Measurements from ENCODE around the gene SCLY. TPM values are rescaled to one million over a fixed set of nuclear protein-coding genes. Genes with fewer than 3 reads are reported as not detected.

Gene SCLY
- total and polyA plus RNA-seq, 2 of the 13 experiments (the other 11 are each of a cell fraction or from before 2014, with no cell fraction given), result 27.9 to 38.6 TPM

- TF ChIP-seq AFF4 (CRISPR knock-in tag; IDR thresholded peaks at IDR 0.05), result no peak
- TF ChIP-seq ELF4 (CRISPR knock-in tag; IDR thresholded peaks at IDR 0.05; ENCODE audit: borderline replicate concordance), result no peak
- TF ChIP-seq TEAD3 (CRISPR knock-in tag; optimal IDR thresholded peaks at IDR 0.05; ENCODE audit: borderline replicate concordance), result peak; percentile 56
- TF ChIP-seq ZNF232 (CRISPR knock-in tag; IDR thresholded peaks at IDR 0.05; ENCODE audit: borderline replicate concordance), result peak; percentile 74; the same call in 1 of the 2 replicates
- TF ChIP-seq, protein P1, sequence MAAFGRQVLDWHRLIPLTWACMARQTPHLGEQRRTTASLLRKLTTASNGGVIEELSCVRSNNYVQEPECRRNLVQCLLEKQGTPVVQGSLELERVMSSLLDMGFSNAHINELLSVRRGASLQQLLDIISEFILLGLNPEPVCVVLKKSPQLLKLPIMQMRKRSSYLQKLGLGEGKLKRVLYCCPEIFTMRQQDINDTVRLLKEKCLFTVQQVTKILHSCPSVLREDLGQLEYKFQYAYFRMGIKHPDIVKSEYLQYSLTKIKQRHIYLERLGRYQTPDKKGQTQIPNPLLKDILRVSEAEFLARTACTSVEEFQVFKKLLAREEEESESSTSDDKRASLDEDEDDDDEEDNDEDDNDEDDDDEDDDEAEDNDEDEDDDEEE (CRISPR knock-in tag; IDR thresholded peaks at IDR 0.05), result no peak
- TF ChIP-seq, protein P2, sequence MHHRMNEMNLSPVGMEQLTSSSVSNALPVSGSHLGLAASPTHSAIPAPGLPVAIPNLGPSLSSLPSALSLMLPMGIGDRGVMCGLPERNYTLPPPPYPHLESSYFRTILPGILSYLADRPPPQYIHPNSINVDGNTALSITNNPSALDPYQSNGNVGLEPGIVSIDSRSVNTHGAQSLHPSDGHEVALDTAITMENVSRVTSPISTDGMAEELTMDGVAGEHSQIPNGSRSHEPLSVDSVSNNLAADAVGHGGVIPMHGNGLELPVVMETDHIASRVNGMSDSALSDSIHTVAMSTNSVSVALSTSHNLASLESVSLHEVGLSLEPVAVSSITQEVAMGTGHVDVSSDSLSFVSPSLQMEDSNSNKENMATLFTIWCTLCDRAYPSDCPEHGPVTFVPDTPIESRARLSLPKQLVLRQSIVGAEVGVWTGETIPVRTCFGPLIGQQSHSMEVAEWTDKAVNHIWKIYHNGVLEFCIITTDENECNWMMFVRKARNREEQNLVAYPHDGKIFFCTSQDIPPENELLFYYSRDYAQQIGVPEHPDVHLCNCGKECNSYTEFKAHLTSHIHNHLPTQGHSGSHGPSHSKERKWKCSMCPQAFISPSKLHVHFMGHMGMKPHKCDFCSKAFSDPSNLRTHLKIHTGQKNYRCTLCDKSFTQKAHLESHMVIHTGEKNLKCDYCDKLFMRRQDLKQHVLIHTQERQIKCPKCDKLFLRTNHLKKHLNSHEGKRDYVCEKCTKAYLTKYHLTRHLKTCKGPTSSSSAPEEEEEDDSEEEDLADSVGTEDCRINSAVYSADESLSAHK (CRISPR knock-in tag; IDR thresholded peaks at IDR 0.05; ENCODE audit: borderline replicate concordance), result no peak
- TF ChIP-seq ZNF501 (CRISPR knock-in tag; IDR thresholded peaks at IDR 0.05), result peak; percentile 79
- TF ChIP-seq SIN3A (IDR thresholded peaks at IDR 0.05; ENCODE audit: borderline replicate concordance, low read depth, low read length), result 0 out of 2 replicates have a peak, but pooled peaks have one; percentile 54
These were observed 47.8 kb downstream of the SCLY start (continued) for GRCh38 chr2:238108423-238109183.
